ENCODE measurements around the gene C1D. TPM values are rescaled to one million over a fixed set of nuclear protein-coding genes. Genes with fewer than 3 reads are reported as not detected.

C1D gene
- total RNA-seq, 2 experiments from 2014 or later = 16.2 to 16.4 TPM

- intact Hi-C loops (cut with DNase I, micrococcal nuclease) = no loop called here
- CTCF ChIA-PET = no interaction called here
- no peak overlapping the region for H3K4me3 ChIP-seq (ENCODE audit: low read length)
- no peak overlapping the region for H3K27ac ChIP-seq (ENCODE audit: low read depth in 1 of 2, low read length in 2 of 2)
- Mint-ChIP-seq H3K36me3 (ENCODE audit: low read depth) (no peaks in the 10 kb centered on the region), H3K4me1 (ENCODE audit: low read depth) (no peaks in the 10 kb centered on the region), H3K9me3 (no peaks in the 10 kb centered on the region), H3K4me3 (no peak overlapping the region), H3K27me3 (peaks cover 23% of the 10 kb centered on the region), H3K27ac (no peak overlapping the region)
- DNase-seq = no peak
- H3K36me3 ChIP-seq (ENCODE audit: insufficient read depth, low read length) = no peaks in the 10 kb centered on the region
- H3K4me1 ChIP-seq (ENCODE audit: insufficient read depth, low read length) = no peaks in the 10 kb centered on the region
- POLR2A ChIA-PET = no interaction called here
- no peak for ATAC-seq (ENCODE audit: poor library complexity)
- peaks cover 5 to 12% of the 10 kb centered on the region in 2 experiments for H3K27me3 ChIP-seq (ENCODE audit: control insufficient read depth in 1 of 2, insufficient read depth in 2 of 2, low read length in 2 of 2)
- H3K9me3 ChIP-seq (ENCODE audit: control insufficient read depth in 1 of 2, insufficient read depth in 1 of 2, low read length in 2 of 2) = peaks cover 0 to 4% of the 10 kb centered on the region in 2 experiments
- TF ChIP-seq, protein P1, sequence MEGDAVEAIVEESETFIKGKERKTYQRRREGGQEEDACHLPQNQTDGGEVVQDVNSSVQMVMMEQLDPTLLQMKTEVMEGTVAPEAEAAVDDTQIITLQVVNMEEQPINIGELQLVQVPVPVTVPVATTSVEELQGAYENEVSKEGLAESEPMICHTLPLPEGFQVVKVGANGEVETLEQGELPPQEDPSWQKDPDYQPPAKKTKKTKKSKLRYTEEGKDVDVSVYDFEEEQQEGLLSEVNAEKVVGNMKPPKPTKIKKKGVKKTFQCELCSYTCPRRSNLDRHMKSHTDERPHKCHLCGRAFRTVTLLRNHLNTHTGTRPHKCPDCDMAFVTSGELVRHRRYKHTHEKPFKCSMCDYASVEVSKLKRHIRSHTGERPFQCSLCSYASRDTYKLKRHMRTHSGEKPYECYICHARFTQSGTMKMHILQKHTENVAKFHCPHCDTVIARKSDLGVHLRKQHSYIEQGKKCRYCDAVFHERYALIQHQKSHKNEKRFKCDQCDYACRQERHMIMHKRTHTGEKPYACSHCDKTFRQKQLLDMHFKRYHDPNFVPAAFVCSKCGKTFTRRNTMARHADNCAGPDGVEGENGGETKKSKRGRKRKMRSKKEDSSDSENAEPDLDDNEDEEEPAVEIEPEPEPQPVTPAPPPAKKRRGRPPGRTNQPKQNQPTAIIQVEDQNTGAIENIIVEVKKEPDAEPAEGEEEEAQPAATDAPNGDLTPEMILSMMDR (IDR thresholded peaks at IDR 0.05) = no peak
Observed at GRCh38 chr2:67999332-67999731, 63.5 kb downstream of the C1D start.

- H3K36me3 ChIP-seq (ENCODE audit: insufficient read depth, low read length) = no peaks in the 10 kb centered on the region
- DNase-seq (no peak), ATAC-seq (ENCODE audit: poor library complexity) (no peak)
- H3K4me3 ChIP-seq (ENCODE audit: low read length) = no peak overlapping the region
- TF ChIP-seq, protein P1 (IDR thresholded peaks at IDR 0.05) = no peak
- H3K4me3 Mint-ChIP-seq = no peak overlapping the region
- intact Hi-C loops (cut with DNase I, micrococcal nuclease) = no loop called here
- peaks cover 25% of the 10 kb centered on the region for H3K27me3 Mint-ChIP-seq
- POLR2A ChIA-PET = no interaction called here
- H3K27me3 ChIP-seq (ENCODE audit: control insufficient read depth in 1 of 2, insufficient read depth in 2 of 2, low read length in 2 of 2) = peaks cover 5 to 12% of the 10 kb centered on the region in 2 experiments
- no peaks in the 10 kb centered on the region for H3K4me1 ChIP-seq (ENCODE audit: insufficient read depth, low read length)
- H3K27ac Mint-ChIP-seq = no peak overlapping the region
- peaks cover 0 to 4% of the 10 kb centered on the region in 2 experiments for H3K9me3 ChIP-seq (ENCODE audit: control insufficient read depth in 1 of 2, insufficient read depth in 1 of 2, low read length in 2 of 2)
- CTCF ChIA-PET = interaction anchor here (0.7 kb wide), 1 partner anchor 11 kb away, joined by 3 read pairs; no protein-coding TSS in a partner anchor
- no peaks in the 10 kb centered on the region for H3K9me3 Mint-ChIP-seq
- H3K4me1 Mint-ChIP-seq (ENCODE audit: low read depth) = no peaks in the 10 kb centered on the region
- H3K27ac ChIP-seq (ENCODE audit: low read depth in 1 of 2, low read length in 2 of 2) = no peak overlapping the region
- no peaks in the 10 kb centered on the region for H3K36me3 Mint-ChIP-seq (ENCODE audit: low read depth)
Observed at GRCh38 chr2:67997903-67998302, 64.9 kb downstream of the C1D start.

DNA sequence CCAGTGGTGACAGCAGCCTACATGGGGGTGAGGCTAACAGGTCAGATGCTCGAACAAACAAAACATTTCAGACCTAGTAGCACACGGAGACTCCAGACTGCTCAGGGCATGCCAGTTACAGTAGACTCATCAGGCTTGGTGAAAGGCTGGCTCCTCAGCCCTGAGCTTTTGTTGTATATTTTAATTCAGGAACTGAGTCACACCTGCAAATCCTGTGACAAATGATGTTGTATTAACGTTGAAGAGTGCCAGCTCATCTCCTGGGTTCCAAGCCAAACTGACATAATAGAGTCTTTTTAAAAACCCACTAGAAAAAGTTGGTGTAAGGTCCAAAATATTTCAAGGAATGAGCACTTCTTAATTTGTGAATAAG is 65.3 kb downstream of the C1D start:
- H3K9me3 ChIP-seq (ENCODE audit: control insufficient read depth in 1 of 2, insufficient read depth in 1 of 2, low read length in 2 of 2) = peaks cover 0 to 4% of the 10 kb centered on the region in 2 experiments
- H3K4me1 Mint-ChIP-seq (ENCODE audit: low read depth) = no peaks in the 10 kb centered on the region
- H3K9me3 Mint-ChIP-seq = no peaks in the 10 kb centered on the region
- H3K27ac Mint-ChIP-seq = no peak overlapping the region
- no peaks in the 10 kb centered on the region for H3K36me3 ChIP-seq (ENCODE audit: insufficient read depth, low read length)
- H3K27ac ChIP-seq (ENCODE audit: low read depth in 1 of 2, low read length in 2 of 2) = no peak overlapping the region
- no peak overlapping the region for H3K4me3 Mint-ChIP-seq
- no peak overlapping the region for H3K4me3 ChIP-seq (ENCODE audit: low read length)
- no peak for DNase-seq
- TF ChIP-seq, protein P1 (IDR thresholded peaks at IDR 0.05) = no peak
- ChIA-PET POLR2A (no interaction called here), CTCF (interaction anchor here (0.7 kb wide), 1 partner anchor 11 kb away, joined by 3 read pairs; no protein-coding TSS in a partner anchor)
- ATAC-seq (ENCODE audit: poor library complexity) = no peak
- no peaks in the 10 kb centered on the region for H3K4me1 ChIP-seq (ENCODE audit: insufficient read depth, low read length)
- peaks cover 5 to 12% of the 10 kb centered on the region in 2 experiments for H3K27me3 ChIP-seq (ENCODE audit: control insufficient read depth in 1 of 2, insufficient read depth in 2 of 2, low read length in 2 of 2)
- peaks cover 22% of the 10 kb centered on the region for H3K27me3 Mint-ChIP-seq
- no peaks in the 10 kb centered on the region for H3K36me3 Mint-ChIP-seq (ENCODE audit: low read depth)
- intact Hi-C loops (cut with DNase I, micrococcal nuclease) = no loop called here

Data from CD4-positive, alpha-beta T cell (primary cell).